K562 (cell line): ENCODE measurements around the gene ANKZF1. TPM values are rescaled to one million over a fixed set of nuclear protein-coding genes. Genes with fewer than 3 reads are reported as not detected.

Experiments
- ATAC-seq: fragments of 200-7000 bp; cut with Tn5 transposase; 3 replicates; pipeline ENCODE4 v1.9.1; 2020; ENCODE audit warnings: moderate library complexity
- BruUV-seq: library from RNA; stranded (reverse); fragments of 400-500 nt; replicated peaks from 2 replicates; lab custom pipeline; 2021; lab: Mats Ljungman, UMichigan
- CTCF ChIA-PET: fragments of 300-600 bp; formaldehyde crosslinking; extraction: SDS; loops from one replicate; lab custom pipeline; 2021; ENCODE audit warnings: low intra/inter-chr PET ratio; lab: Yijun Ruan, JAX
- POLR2A ChIA-PET: fragments of 300-600, 350-650 bp; sonication (Branson Sonifier 250); formaldehyde crosslinking; extraction: SDS; loops from one replicate; lab custom pipeline; 2021; ENCODE audit warnings: antibody characterized with exemption, inconsistent platforms; lab: Yijun Ruan, JAX
- DNase-seq, 4 experiments: peaks; one replicate each; pipeline versions ENCODE4 v3.0.0 to v3.0.0-alpha.2; 2011 to 2018; ENCODE audit warnings: low spot score in 3 of 4, mixed read lengths in 3 of 4; ENCODE audit errors: extremely low read depth in 1 of 4
- FAIRE-seq: peaks from 2 replicates; lab custom pipeline; 2011; peaks lifted over from hg19 to GRCh38; lab: Jason Lieb, UNC
- H2AFZ ChIP-seq: 2 replicates; pipeline ENCODE4 v1.6.0; 2011; ENCODE audit warnings: low read depth, low read length, control low read depth, inconsistent platforms
- H3K27ac ChIP-seq: fragments of 200-600 bp; 3 replicates; pipeline ENCODE4 v1.8.0; 2011; ENCODE audit warnings: low read depth, mild to moderate bottlenecking, control low read depth, inconsistent platforms, low read length, moderate library complexity, mixed read lengths; ENCODE audit errors: extremely low read depth
- H3K27me3 ChIP-seq, 2 experiments: fragments of 300-600 bp in 1 of 2; 2 replicates in 1 of 2; 3 replicates in 1 of 2; pipeline versions ENCODE4 v1.6.0 to v1.8.0; 2011; ENCODE audit warnings: inconsistent platforms in 2 of 2, low read length in 2 of 2, mild to moderate bottlenecking in 1 of 2, mixed read lengths in 1 of 2, moderate library complexity in 1 of 2; ENCODE audit not compliant: control insufficient read depth in 2 of 2, insufficient read depth in 2 of 2
- H3K36me3 ChIP-seq: fragments of 300-600 bp; 3 replicates; pipeline ENCODE4 v1.8.0; 2011; ENCODE audit warnings: mild to moderate bottlenecking, low read length, inconsistent platforms; ENCODE audit not compliant: control insufficient read depth, insufficient read depth
- H3K4me1 ChIP-seq, 2 experiments: fragments of 200-600 bp in 1 of 2; replicated peaks in 1 of 2; 2 replicates in 1 of 2; 3 replicates in 1 of 2; pipeline versions ENCODE4 v1.5.1 to v1.8.0; 2011; ENCODE audit warnings: inconsistent platforms in 2 of 2, low read length in 2 of 2, mild to moderate bottlenecking in 1 of 2, mixed read lengths in 1 of 2, moderate library complexity in 1 of 2; ENCODE audit not compliant: control insufficient read depth in 2 of 2, insufficient read depth in 2 of 2
- H3K4me2 ChIP-seq: 2 replicates; pipeline ENCODE4 v1.6.1; 2011; ENCODE audit warnings: low read length, control low read depth, inconsistent platforms, mixed read lengths; ENCODE audit not compliant: insufficient read depth
- H3K4me3 ChIP-seq: fragments of 200-600 bp; sonication (generic), shearing (Covaris generic); 2 replicates; pipeline ENCODE4 v1.5.1; 2016; ENCODE audit warnings: control low read depth, inconsistent platforms
- H3K79me2 ChIP-seq: fragments of 200-600 bp; 3 replicates; pipeline ENCODE4 v1.8.0; 2011; ENCODE audit warnings: low read length, inconsistent platforms; ENCODE audit not compliant: control insufficient read depth, insufficient read depth
- H3K9ac ChIP-seq, 2 experiments: 2 replicates each; pipeline versions ENCODE4 v1.6.0 to v1.6.1; 2011; ENCODE audit warnings: low read depth in 2 of 2, low read length in 2 of 2, control low read depth in 1 of 2, inconsistent platforms in 1 of 2, mild to moderate bottlenecking in 1 of 2, mixed read lengths in 1 of 2; ENCODE audit not compliant: insufficient read depth in 1 of 2
- H3K9me1 ChIP-seq: one replicate; pipeline ENCODE4 v1.6.0; 2011; ENCODE audit warnings: inconsistent platforms, mild to moderate bottlenecking, low read length, moderate library complexity; ENCODE audit not compliant: control insufficient read depth, insufficient read depth
- H3K9me3 ChIP-seq: replicated peaks from 2 replicates; pipeline ENCODE4 v1.5.1; 2011; ENCODE audit warnings: low read depth, low read length, inconsistent platforms; ENCODE audit not compliant: control insufficient read depth, insufficient read depth
- H4K20me1 ChIP-seq: replicated peaks from 2 replicates; pipeline ENCODE4 v1.6.1; 2011; ENCODE audit warnings: low read length, inconsistent platforms, mixed read lengths; ENCODE audit not compliant: control insufficient read depth, insufficient read depth
- E2F4 ChIP-seq: sonication (generic); formaldehyde crosslinking; IDR thresholded peaks from 2 replicates; pipeline ENCODE4 v1.8.0; 2022; ENCODE audit warnings: mild to moderate bottlenecking, low read depth, missing genetic modification reagents
- E2F8 ChIP-seq: fragments of 450-650 bp; IDR thresholded peaks from 2 replicates; pipeline ENCODE4 v1.7.1; 2018; ENCODE audit warnings: mild to moderate bottlenecking, low read depth; ENCODE audit not compliant: partially characterized antibody
- FOXM1 ChIP-seq, 2 experiments: fragments of 450-650 bp in 1 of 2; sonication (generic) in 1 of 2; formaldehyde crosslinking in 1 of 2; IDR thresholded peaks; 2 replicates each; pipeline versions ENCODE4 v1.6.1 to v1.9.0; 2017 to 2022; ENCODE audit warnings: low read depth in 2 of 2, mild to moderate bottlenecking in 2 of 2, missing genetic modification reagents in 1 of 2, moderate library complexity in 1 of 2
- JUNB ChIP-seq: fragments of 450-650 bp; formaldehyde crosslinking; conservative IDR thresholded peaks from 2 replicates; pipeline ENCODE4 v1.4.0; 2020; ENCODE audit warnings: mild to moderate bottlenecking
- RCOR1 ChIP-seq, 2 experiments: IDR thresholded peaks; 2 replicates each; pipeline ENCODE4 v1.6.1; 2012; ENCODE audit warnings: low read depth in 2 of 2, low read length in 2 of 2, borderline replicate concordance in 1 of 2, improper control_type of control experiment in 1 of 2
- TEAD4 ChIP-seq, 2 experiments: sonication (generic) in 1 of 2; formaldehyde crosslinking in 1 of 2; IDR thresholded peaks; 2 replicates each; pipeline versions ENCODE4 v1.6.1 to v1.8.0; 2012 to 2022; ENCODE audit warnings: borderline replicate concordance in 1 of 2, inconsistent platforms in 1 of 2, low read length in 1 of 2, mild to moderate bottlenecking in 1 of 2, missing genetic modification reagents in 1 of 2
- TSC22D4 ChIP-seq: fragments of 450-650 bp; IDR thresholded peaks from 2 replicates; pipeline ENCODE4 v1.6.1; 2016; ENCODE audit warnings: missing genetic modification characterization, missing biosample characterization, control low read depth
- ZBTB12 ChIP-seq: fragments of 250-450 bp; sonication (Bioruptor Pico); IDR thresholded peaks from 2 replicates; pipeline ENCODE4 v1.4.0; 2020
- ZNF217 ChIP-seq: sonication (generic); formaldehyde crosslinking; IDR thresholded peaks from 2 replicates; pipeline ENCODE4 v1.8.0; 2022; ENCODE audit warnings: mild to moderate bottlenecking, missing genetic modification reagents
- ZNF551 ChIP-seq: fragments of 250-450 bp; sonication (Bioruptor Pico); IDR thresholded peaks from 2 replicates; pipeline ENCODE4 v1.5.0; 2021; ENCODE audit warnings: mild to moderate bottlenecking, moderate library complexity
- ZNF586 ChIP-seq: fragments of 450-650 bp; formaldehyde crosslinking; conservative IDR thresholded peaks from 2 replicates; pipeline ENCODE4 v1.4.0; 2020; ENCODE audit warnings: mild to moderate bottlenecking, moderate library complexity
- WGBS: fragments of 100-300 bp; shearing (Covaris generic); methylation state at CpG from one replicate; pipeline ENCODE4 v1.1.6; 2016; ENCODE audit warnings: low coverage, mixed read lengths; ENCODE audit not compliant: insufficient coverage; ENCODE audit errors: missing lambda C conversion rate; 5-methylcytosine and 5-hydroxymethylcytosine counted together
- in situ Hi-C: fragments of 300-500 bp; cut with MboI; formaldehyde crosslinking; loops from 4 replicates; pipeline ENCODE4 v1.15.0; 2018; ENCODE audit warnings: inconsistent platforms, mixed read lengths
- intact Hi-C: fragments of 100-400 bp; cut with micrococcal nuclease; formaldehyde crosslinking; loops from 2 replicates; pipeline ENCODE4 v1.14.2; 2022
- polyA plus RNA-seq, 8 experiments: library from polyadenylated mRNA; depleted of rRNA in 4 of 8; stranded (reverse) in 5 of 8; unstranded in 3 of 8; fragments of >200 nt; fragmentation: Nextera tagmentation in 2 of 8; fragmentation: Illumina TruSeq in 1 of 8; extraction: Ambion mirVana in 2 of 8; extraction: Trizol in 1 of 8; gene quantifications; 2 replicates each; pipeline versions ENCODE4 v1.2.1 to v1.2.3, GENCODE V29; 2011 to 2014; ENCODE audit warnings: inconsistent platforms in 1 of 8, missing spikeins in 1 of 8
- total RNA-seq, 7 experiments: library from RNA; depleted of rRNA in 6 of 7; stranded (reverse); fragments of >200 nt in 6 of 7; fragmentation: Illumina TruSeq in 2 of 7; extraction: Trizol in 2 of 7; gene quantifications; 2 replicates each; pipeline versions ENCODE4 v1.2.1 to v1.2.3, GENCODE V29; 2011 to 2021; ENCODE audit warnings: low replicate concordance in 1 of 7

ANKZF1 gene
- total and polyA plus RNA-seq, 9 of the 15 experiments (the other 6 are each of a cell fraction or from before 2014, with no cell fraction given) = 3.1 to 60.6 (median 31.0) TPM

GRCh38 chr2:219180961-219181360 is 48.6 kb upstream of the ANKZF1 start:
- ChIA-PET CTCF (no interaction called here), POLR2A (interaction anchor here (0.5 to 1.2 kb wide), 4 partner anchors 22 to 187 kb away, joined by 3 to 4 read pairs (median 3); partner anchors contain the start of gene ZFAND2B)
- BruUV-seq = no TSS peak
- Histone ChIP-seq H3K9me3 (no peaks in the 10 kb centered on the region), H2AFZ (no peak overlapping the region), H3K9me1 (no peaks in the 10 kb centered on the region), H3K4me1 (peaks cover 8 to 22% of the 10 kb centered on the region in 2 experiments; a peak in 4 of 5 replicates), H3K4me3 (no peak overlapping the region), H3K36me3 (peaks cover 62% of the 10 kb centered on the region; the same call in 2 of the 3 replicates), H3K27ac (no peak overlapping the region), H3K79me2 (peaks cover 36% of the 10 kb centered on the region), H3K4me2 (no peak overlapping the region), H3K9ac (no peak overlapping the region), H3K27me3 (no peaks in the 10 kb centered on the region), H4K20me1 (no peaks in the 10 kb centered on the region)
- intact Hi-C loops = no loop called here
- no peak for ATAC-seq
- in situ Hi-C loops = no loop called here
- no peak for DNase-seq
- 89% methylated on average over 3 of the region's 5 CpGs for WGBS
- TF ChIP-seq E2F8 = no peak
- no peak for TF ChIP-seq ZNF586
- no peak for TF ChIP-seq ZBTB12 (CRISPR knock-in tag)
- no peak for TF ChIP-seq RCOR1 (IDR thresholded peaks at IDR 0.05; ENCODE audit: borderline replicate concordance in 1 of 2, low read depth in 2 of 2, low read length in 2 of 2)
- no peak for TF ChIP-seq ZNF217
- no peak for TF ChIP-seq TEAD4 (IDR thresholded peaks at IDR 0.05; ENCODE audit: low read length)
- no peak for TF ChIP-seq TEAD4 (CRISPR knock-in tag; IDR thresholded peaks at IDR 0.05; ENCODE audit: borderline replicate concordance)
- TF ChIP-seq E2F4 (CRISPR knock-in tag) = no peak
- TF ChIP-seq ZNF551 (CRISPR knock-in tag) = no peak
- TF ChIP-seq JUNB (CRISPR knock-in tag) = no peak
- TF ChIP-seq TSC22D4 (tag) = no peak
- TF ChIP-seq FOXM1 (IDR thresholded peaks at IDR 0.05; ENCODE audit: low read depth) = no peak
- no peak for TF ChIP-seq FOXM1 (CRISPR knock-in tag; IDR thresholded peaks at IDR 0.05; ENCODE audit: low read depth)
- no peak for FAIRE-seq
